Neural progenitor cell (in vitro differentiated cells): Measurements from ENCODE around the gene UBE2M. TPM values are rescaled to one million over a fixed set of nuclear protein-coding genes. Genes with fewer than 3 reads are reported as not detected.

Experiments
- DNase-seq: peaks from one replicate; pipeline ENCODE4 v3.0.0-alpha.2; 2016; ENCODE audit warnings: low spot score
- H2AFZ ChIP-seq: fragments of 200-600 bp; sonication (generic); replicated peaks from 2 replicates; pipeline ENCODE4 v1.6.1; 2016; ENCODE audit warnings: antibody characterized with exemption
- H3F3A ChIP-seq: fragments of 200-600 bp; sonication (generic); 2 replicates; pipeline ENCODE4 v1.6.1; 2016; ENCODE audit warnings: antibody characterized with exemption, low read depth
- H3K27ac ChIP-seq: fragments of 200-600 bp; sonication (generic); 2 replicates; pipeline ENCODE4 v1.5.1; 2016; ENCODE audit warnings: mild to moderate bottlenecking
- H3K27me3 ChIP-seq: fragments of 200-600 bp; sonication (generic); 2 replicates; pipeline ENCODE4 v1.6.1; 2016; ENCODE audit warnings: mild to moderate bottlenecking, moderate library complexity
- H3K36me3 ChIP-seq: fragments of 200-600 bp; sonication (generic); 2 replicates; pipeline ENCODE4 v1.5.1; 2016
- H3K4me1 ChIP-seq: fragments of 200-600 bp; sonication (generic); 2 replicates; pipeline ENCODE4 v1.6.1; 2016; ENCODE audit warnings: mixed run types
- H3K4me2 ChIP-seq: fragments of 200-600 bp; sonication (generic); 2 replicates; pipeline ENCODE4 v1.6.1; 2016
- H3K4me3 ChIP-seq: fragments of 200-600 bp; sonication (generic); 2 replicates; pipeline ENCODE4 v1.5.1; 2016
- H3K79me2 ChIP-seq: fragments of 200-600 bp; sonication (generic); 2 replicates; pipeline ENCODE4 v1.6.1; 2016; ENCODE audit warnings: low read depth
- H3K9ac ChIP-seq: fragments of 200-600 bp; sonication (generic); 2 replicates; pipeline ENCODE4 v1.6.1; 2016
- H3K9me3 ChIP-seq: fragments of 200-600 bp; sonication (generic); 2 replicates; pipeline ENCODE4 v1.5.1; 2016; ENCODE audit warnings: low read depth
- H4K20me1 ChIP-seq: fragments of 200-600 bp; sonication (generic); 2 replicates; pipeline ENCODE4 v1.6.1; 2016; ENCODE audit warnings: low read depth
- H3K27ac Mint-ChIP-seq: 3 replicates; pipeline ENCODE4 v1.8.0; 2021; ENCODE audit warnings: mixed read lengths
- H3K27me3 Mint-ChIP-seq: 2 replicates; pipeline ENCODE4 v1.8.0; 2022; ENCODE audit warnings: low read depth, mild to moderate bottlenecking, inconsistent platforms, moderate library complexity, mixed read lengths; ENCODE audit not compliant: insufficient read depth
- H3K36me3 Mint-ChIP-seq: 3 replicates; pipeline ENCODE4 v1.8.0; 2021; ENCODE audit warnings: mixed read lengths
- H3K4me1 Mint-ChIP-seq: 3 replicates; pipeline ENCODE4 v1.8.0; 2021; ENCODE audit warnings: mixed read lengths
- H3K4me3 Mint-ChIP-seq: 3 replicates; pipeline ENCODE4 v1.8.0; 2021; ENCODE audit warnings: mild to moderate bottlenecking, moderate library complexity, mixed read lengths
- H3K9me3 Mint-ChIP-seq: 3 replicates; pipeline ENCODE4 v1.8.0; 2020; ENCODE audit warnings: mixed read lengths
- CTCF ChIP-seq: fragments of 200-600 bp; sonication (generic); IDR thresholded peaks from 2 replicates; pipeline ENCODE4 v1.5.1; 2017; ENCODE audit warnings: antibody characterized with exemption, mild to moderate bottlenecking
- EZH2 ChIP-seq: fragments of 200-600 bp; sonication (generic); IDR thresholded peaks from 2 replicates; pipeline ENCODE4 v1.6.1; 2017; ENCODE audit warnings: antibody characterized with exemption, mild to moderate bottlenecking, moderate library complexity
- EZH2phosphoT487 ChIP-seq: fragments of 200-600 bp; sonication (generic); IDR thresholded peaks from 2 replicates; pipeline ENCODE4 v1.6.1; 2017; ENCODE audit warnings: antibody characterized with exemption
- total RNA-seq: library from RNA; depleted of rRNA; stranded (reverse); fragments of >200 nt; gene quantifications from 2 replicates; pipeline ENCODE4 v1.2.3, GENCODE V29; 2015; ENCODE audit warnings: low replicate concordance

Gene UBE2M
- total RNA-seq, 1 donor from 2014 or later, result 73.3 TPM

GRCh38 chr19:58572026-58572817 lies 13.8 kb upstream of the UBE2M start:
- Histone ChIP-seq H3K79me2 (peaks cover 16% of the 10 kb centered on the region), H3K4me3 (peak overlapping the region; percentile 66), H4K20me1 (no peaks in the 10 kb centered on the region), H3K36me3 (no peaks in the 10 kb centered on the region), H3K9me3 (no peaks in the 10 kb centered on the region), H3K9ac (no peak overlapping the region), H3F3A (peaks cover 35% of the 10 kb centered on the region), H3K4me2 (peak overlapping the region; percentile 83), H3K27me3 (no peaks in the 10 kb centered on the region), H3K4me1 (peaks cover 14% of the 10 kb centered on the region), H2AFZ (peak overlapping the region; percentile 61), H3K27ac (no peak overlapping the region)
- Mint-ChIP-seq H3K36me3 (peaks cover 10% of the 10 kb centered on the region), H3K27ac (no peak overlapping the region), H3K27me3 (peaks cover 10% of the 10 kb centered on the region), H3K4me3 (peak overlapping the region; percentile 98), H3K9me3 (no peaks in the 10 kb centered on the region), H3K4me1 (peaks cover 22% of the 10 kb centered on the region)
- DNase-seq, result peak; percentile 23
- TF ChIP-seq CTCF (no peak), EZH2phosphoT487 (no peak), EZH2 (no peak)

- no peak overlapping the region for H3K27ac ChIP-seq
- H4K20me1 ChIP-seq, result no peaks in the 10 kb centered on the region
- no peak for DNase-seq
- Mint-ChIP-seq H3K4me3 (peak overlapping the region; percentile 98), H3K9me3 (no peaks in the 10 kb centered on the region), H3K4me1 (peaks cover 22% of the 10 kb centered on the region), H3K27me3 (peaks cover 10% of the 10 kb centered on the region), H3K36me3 (peaks cover 10% of the 10 kb centered on the region), H3K27ac (no peak overlapping the region)
- no peaks in the 10 kb centered on the region for H3K9me3 ChIP-seq
- no peaks in the 10 kb centered on the region for H3K27me3 ChIP-seq
- H3K9ac ChIP-seq, result no peak overlapping the region
- no peak overlapping the region for H2AFZ ChIP-seq
- no peak overlapping the region for H3K4me3 ChIP-seq
- peaks cover 14% of the 10 kb centered on the region for H3K4me1 ChIP-seq
- H3F3A ChIP-seq, result peaks cover 35% of the 10 kb centered on the region
- peaks cover 9% of the 10 kb centered on the region for H3K79me2 ChIP-seq
- no peaks in the 10 kb centered on the region for H3K36me3 ChIP-seq
- H3K4me2 ChIP-seq, result peak overlapping the region; percentile 83
- TF ChIP-seq EZH2phosphoT487 (no peak), CTCF (no peak), EZH2 (no peak)
Observed at GRCh38 chr19:58571575-58571947, 13.2 kb upstream of the UBE2M start.

DNA sequence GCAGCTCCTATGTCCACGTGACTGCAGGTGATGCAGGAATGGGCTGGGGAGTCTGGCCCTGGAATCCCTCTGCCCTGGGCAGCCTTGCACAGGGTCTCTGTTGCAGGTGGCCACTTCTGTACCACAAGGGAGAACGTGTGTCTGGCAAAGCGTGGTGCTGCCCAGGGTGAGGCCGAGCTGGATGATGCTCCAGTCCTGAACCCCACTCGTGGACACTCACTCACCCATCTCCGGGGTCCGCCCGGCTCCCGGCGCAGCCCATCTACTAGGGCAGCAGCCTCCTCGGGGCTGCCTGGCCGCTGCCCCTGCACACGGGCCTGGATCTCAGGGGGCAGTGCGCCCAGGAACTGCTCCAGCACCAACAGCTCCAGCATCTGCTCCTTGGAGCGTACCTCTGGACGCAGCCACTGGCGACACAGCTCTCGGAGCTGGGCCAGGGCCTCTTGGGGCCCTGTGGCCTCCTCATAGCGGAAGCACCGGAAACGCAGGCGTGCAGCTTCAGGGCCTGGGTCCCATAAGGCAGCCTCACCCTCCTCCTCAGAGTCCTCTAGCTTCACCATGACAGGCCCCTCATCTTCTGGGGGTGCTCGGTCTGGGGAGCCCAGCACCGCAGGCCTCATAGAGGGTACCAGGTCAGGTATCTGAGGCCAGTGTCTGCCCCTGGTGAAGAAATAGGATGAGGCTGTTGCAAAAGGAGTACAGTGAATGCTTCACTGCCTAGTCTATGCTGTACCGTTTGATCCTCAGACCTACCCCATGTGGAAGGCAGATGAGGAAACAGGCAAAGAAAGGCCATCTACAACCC lies 12.6 kb upstream of the UBE2M start:
- Mint-ChIP-seq H3K27me3 (peaks cover 10% of the 10 kb centered on the region), H3K9me3 (no peaks in the 10 kb centered on the region), H3K27ac (no peak overlapping the region), H3K4me1 (peaks cover 22% of the 10 kb centered on the region), H3K4me3 (peak overlapping the region; percentile 98), H3K36me3 (peaks cover 10% of the 10 kb centered on the region)
- Histone ChIP-seq H3K4me3 (no peak overlapping the region), H4K20me1 (no peaks in the 10 kb centered on the region), H3K79me2 (peaks cover 4% of the 10 kb centered on the region), H3K4me2 (no peak overlapping the region), H3K27ac (no peak overlapping the region), H3K4me1 (peaks cover 14% of the 10 kb centered on the region), H3K9me3 (no peaks in the 10 kb centered on the region), H3K36me3 (no peaks in the 10 kb centered on the region), H3K27me3 (no peaks in the 10 kb centered on the region), H3F3A (peaks cover 35% of the 10 kb centered on the region), H2AFZ (no peak overlapping the region), H3K9ac (no peak overlapping the region)
- DNase-seq, result no peak
- TF ChIP-seq CTCF (no peak), EZH2 (no peak), EZH2phosphoT487 (no peak)
